Measurements from ENCODE around the gene SRF. TPM values are rescaled to one million over a fixed set of nuclear protein-coding genes. Genes with fewer than 3 reads are reported as not detected.

The SRF gene
- total and polyA plus RNA-seq, 2 of the 4 experiments (the other 2 are of a cell fraction): 20.6 to 56.3 TPM

GRCh38 chr6:43228951-43229802 is 58.1 kb downstream of the SRF start, which contains the start of gene DNPH1 (continued):
- TF ChIP-seq MXI1 (IDR thresholded peaks at IDR 0.05; ENCODE audit: borderline replicate concordance, low read depth, low read length) (peak; percentile 71; the same call in 1 of the 2 replicates), RAD21 (IDR thresholded peaks at IDR 0.05; ENCODE audit: low read length) (peak; percentile 47), SMC3 (IDR thresholded peaks at IDR 0.05; ENCODE audit: low read depth, low read length) (peak; percentile 57), RFX5 (IDR thresholded peaks at IDR 0.05; ENCODE audit: low read depth, low read length) (no peak)

All from IMR-90 (cell line).